Activated CD4-positive, alpha-beta memory T cell treated with anti-CD3 and anti-CD28 coated beads, Interleukin-2, amount 10 ng/mL, durations not matched to agents 7 days and 5 days (primary cell): Measurements from ENCODE around the gene SCN8A. TPM values are rescaled to one million over a fixed set of nuclear protein-coding genes. Genes with fewer than 3 reads are reported as not detected.

Experiments used
- CTCF ChIA-PET: fragments of 350-600 bp; sonication (Branson Sonifier 250); formaldehyde crosslinking; loops from one replicate; lab custom pipeline; 2021; ENCODE audit warnings: antibody characterized with exemption, inconsistent platforms; lab: Charles Lee
- POLR2A ChIA-PET: fragments of 350-600 bp; sonication (Branson Sonifier 250); formaldehyde crosslinking; loops from one replicate; lab custom pipeline; 2021; ENCODE audit warnings: antibody characterized with exemption; lab: Charles Lee
- DNase-seq: peaks from one replicate; pipeline ENCODE4 v3.0.0-alpha.2; 2020
- H3K27ac Mint-ChIP-seq: one replicate; pipeline ENCODE4 v1.8.0; 2021; ENCODE audit warnings: mild to moderate bottlenecking, mixed read lengths
- H3K27me3 Mint-ChIP-seq: one replicate; pipeline ENCODE4 v1.8.0; 2021; ENCODE audit warnings: mixed read lengths
- H3K36me3 Mint-ChIP-seq: one replicate; pipeline ENCODE4 v1.8.0; 2021; ENCODE audit warnings: low read depth, mixed read lengths
- H3K4me1 Mint-ChIP-seq: one replicate; pipeline ENCODE4 v1.8.0; 2021; ENCODE audit warnings: mixed read lengths
- H3K4me3 Mint-ChIP-seq: one replicate; pipeline ENCODE4 v1.8.0; 2021; ENCODE audit warnings: mild to moderate bottlenecking, mixed read lengths
- H3K9me3 Mint-ChIP-seq: one replicate; pipeline ENCODE4 v1.8.0; 2021; ENCODE audit warnings: mixed read lengths
- total RNA-seq, 2 experiments: library from RNA; stranded (reverse); gene quantifications; one replicate each; pipeline ENCODE4 v1.2.3, GENCODE V29; 2021

The SCN8A gene
- total RNA-seq, 2 experiments from 2014 or later, result 0.33 to 0.58 TPM

- Mint-ChIP-seq H3K36me3 (no peaks in the 10 kb centered on the region), H3K27me3 (peaks cover 40% of the 10 kb centered on the region), H3K9me3 (no peaks in the 10 kb centered on the region), H3K27ac (no peak overlapping the region), H3K4me1 (peaks cover 25% of the 10 kb centered on the region), H3K4me3 (no peak overlapping the region)
- DNase-seq, result no peak
- ChIA-PET POLR2A (no interaction called here), CTCF (interaction anchor here (0.9 to 1.1 kb wide), 2 partner anchors 23 to 33 kb away, joined by 3 to 5 read pairs; no protein-coding TSS in a partner anchor)
Measured at GRCh38 chr12:51852404-51853137, 261.5 kb downstream of the SCN8A start.

DNA sequence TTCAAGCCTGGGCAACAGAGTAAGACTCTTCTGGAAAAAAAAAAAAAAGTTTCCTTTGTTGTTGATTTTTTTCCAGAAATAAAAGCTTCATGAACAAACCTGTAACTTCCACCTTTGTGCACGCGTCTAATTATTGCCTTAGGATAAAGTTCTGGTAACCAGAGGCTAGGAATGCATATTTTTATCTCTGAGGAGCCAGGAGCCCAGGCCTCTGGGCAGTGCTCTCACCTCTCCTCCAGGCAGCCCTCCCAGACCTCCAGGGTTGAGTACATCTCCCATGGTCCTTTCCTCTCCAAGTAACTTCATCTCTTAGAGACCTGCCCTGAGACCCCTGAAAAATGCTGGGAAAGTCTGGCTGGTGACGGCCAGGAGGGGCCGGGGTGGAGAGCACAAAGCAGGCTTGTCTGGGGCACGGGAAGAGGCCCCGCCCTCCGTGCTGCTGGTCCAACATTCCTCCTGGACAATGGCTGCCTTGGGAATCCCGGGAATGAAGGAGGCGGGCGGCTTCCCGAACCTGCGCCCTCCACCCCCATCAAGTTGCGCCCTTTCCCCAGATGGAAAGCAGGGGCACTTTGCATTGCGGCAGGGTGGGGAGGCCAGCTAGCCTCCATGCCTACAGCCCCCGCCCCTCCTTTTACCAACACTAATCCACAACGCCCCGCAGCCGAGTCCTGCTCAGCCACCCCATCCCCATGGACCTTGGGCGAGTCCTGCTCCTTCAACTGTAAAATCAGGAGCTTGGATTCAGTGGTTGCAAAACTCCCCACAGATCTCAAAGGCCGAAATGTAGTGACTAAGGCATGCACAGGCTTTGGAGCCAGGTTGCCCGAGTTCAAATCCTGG is 264.8 kb downstream of the SCN8A start:
- Mint-ChIP-seq H3K36me3 (no peaks in the 10 kb centered on the region), H3K27me3 (peaks cover 32% of the 10 kb centered on the region), H3K27ac (no peak overlapping the region), H3K4me3 (no peak overlapping the region), H3K4me1 (peaks cover 22% of the 10 kb centered on the region), H3K9me3 (no peaks in the 10 kb centered on the region)
- ChIA-PET POLR2A (no interaction called here), CTCF (interaction anchor here (0.6 kb wide), 1 partner anchor 12 kb away, joined by 3 read pairs; no protein-coding TSS in a partner anchor)
- no peak for DNase-seq

DNA sequence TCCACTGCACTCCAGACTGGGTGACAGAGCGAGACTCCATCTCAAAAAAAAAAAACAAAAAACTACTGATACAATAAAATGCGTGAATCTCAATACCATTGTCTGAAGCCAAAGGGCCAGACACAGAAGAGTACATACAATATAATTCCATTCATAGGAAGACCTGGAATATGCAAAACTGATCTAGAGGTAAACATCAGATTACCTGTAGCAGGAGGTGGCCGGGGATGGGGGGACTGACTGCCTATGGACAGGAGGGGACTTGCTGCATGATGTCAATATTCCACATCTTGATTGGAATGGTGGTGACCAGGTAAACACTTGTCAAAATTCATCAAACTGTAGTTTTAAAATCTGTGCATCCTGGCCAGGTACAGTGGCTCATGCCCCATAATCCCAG is 270.0 kb downstream of the SCN8A start:
- H3K27me3 Mint-ChIP-seq, result peaks cover 48% of the 10 kb centered on the region
- CTCF ChIA-PET, result interaction anchor here (0.6 kb wide), 1 partner anchor 25 kb away, joined by 3 read pairs; no protein-coding TSS in a partner anchor
- no peaks in the 10 kb centered on the region for H3K36me3 Mint-ChIP-seq

More for the DNA sequence above, 270.0 kb downstream of the SCN8A start:
- POLR2A ChIA-PET, result no interaction called here
- Mint-ChIP-seq H3K4me3 (no peak overlapping the region), H3K27ac (no peak overlapping the region), H3K9me3 (no peaks in the 10 kb centered on the region), H3K4me1 (peaks cover 1% of the 10 kb centered on the region)
- no peak for DNase-seq

Other genes starting within 250 kb of the SCN8A start
- not detected for gene CELA1, start 244.6 kb upstream of the SCN8A start, total RNA-seq
- gene GALNT6, start 199.8 kb upstream of the SCN8A start, total RNA-seq, result 10 to 100 TPM; 17.8 to 18.6 TPM
- 1 to 10 TPM; 5.2 to 5.4 TPM for gene SLC4A8, start 166.4 kb upstream of the SCN8A start, total RNA-seq